OCI-LY1 (cell line): ENCODE measurements around the gene EVPLL.
"Not testable (repeated sequence)": the region's sequence is repeated elsewhere in the genome, so short reads cannot be mapped to it uniquely, and the experiment has no call there.

Source experiments
- H2AFZ ChIP-seq: fragments of 200-600 bp; sonication (generic), shearing (Covaris generic); 2 replicates; pipeline ENCODE4 v1.6.0; 2014; ENCODE audit warnings: antibody characterized with exemption, mild to moderate bottlenecking, low read length
- H3F3A ChIP-seq: fragments of 200-600 bp; sonication (generic), shearing (Covaris generic); 2 replicates; pipeline ENCODE4 v1.6.0; 2014; ENCODE audit warnings: mild to moderate bottlenecking, antibody characterized with exemption, low read length, moderate library complexity; ENCODE audit not compliant: insufficient read depth
- H3K27ac ChIP-seq: fragments of 200-600 bp; sonication (generic); 2 replicates; pipeline ENCODE4 v1.5.1; 2014; ENCODE audit warnings: low read length, mixed run types, mild to moderate bottlenecking, low read depth; ENCODE audit not compliant: poor library complexity, severe bottlenecking
- H3K27me3 ChIP-seq: fragments of 200-600 bp; sonication (generic); 2 replicates; pipeline ENCODE4 v1.6.0; 2014; ENCODE audit warnings: antibody characterized with exemption, mild to moderate bottlenecking, low read length, moderate library complexity; ENCODE audit not compliant: insufficient read depth
- H3K36me3 ChIP-seq: fragments of 200-600 bp; sonication (generic); 2 replicates; pipeline ENCODE4 v1.6.1; 2014; ENCODE audit warnings: mild to moderate bottlenecking, antibody characterized with exemption, low read length, moderate library complexity, mixed read lengths; ENCODE audit not compliant: insufficient read depth
- H3K4me1 ChIP-seq: fragments of 200-600 bp; sonication (generic); 2 replicates; pipeline ENCODE4 v1.5.1; 2014; ENCODE audit warnings: mild to moderate bottlenecking, low read length, moderate library complexity; ENCODE audit not compliant: insufficient read depth, severe bottlenecking
- H3K4me2 ChIP-seq: fragments of 200-600 bp; sonication (generic), shearing (Covaris generic); 2 replicates; pipeline ENCODE4 v1.6.1; 2014; ENCODE audit warnings: low read length
- H3K4me3 ChIP-seq: fragments of 200-600 bp; sonication (generic); 2 replicates; pipeline ENCODE4 v1.5.1; 2014; ENCODE audit warnings: low read length, low read depth, mild to moderate bottlenecking, mixed read lengths; ENCODE audit not compliant: poor library complexity, severe bottlenecking
- H3K79me2 ChIP-seq: fragments of 200-600 bp; shearing (Covaris generic); 2 replicates; pipeline ENCODE4 v1.6.1; 2016; ENCODE audit warnings: mixed run types, low read length, mixed read lengths; ENCODE audit not compliant: insufficient read depth
- H3K9ac ChIP-seq: fragments of 200-600 bp; sonication (generic), shearing (Covaris generic); 2 replicates; pipeline ENCODE4 v1.6.1; 2014; ENCODE audit warnings: mild to moderate bottlenecking, low read length, mixed read lengths
- H3K9me2 ChIP-seq: fragments of 200-600 bp; sonication (generic), shearing (Covaris generic); 2 replicates; pipeline ENCODE4 v1.6.1; 2014; ENCODE audit warnings: low read depth, mild to moderate bottlenecking, low read length, mixed read lengths
- H3K9me3 ChIP-seq: fragments of 200-600 bp; shearing (Covaris generic); 2 replicates; pipeline ENCODE4 v1.6.1; 2014; ENCODE audit warnings: low read length, mixed read lengths
- H4K20me1 ChIP-seq: fragments of 200-600 bp; sonication (generic), shearing (Covaris generic); 2 replicates; pipeline ENCODE4 v1.6.0; 2016; ENCODE audit warnings: mild to moderate bottlenecking, low read length; ENCODE audit not compliant: insufficient read depth

Gene EVPLL

GRCh38 chr17:18401872-18402590 lies 24.5 kb downstream of the EVPLL start:
- not testable (repeated sequence) for H3K9ac ChIP-seq, H3K27ac ChIP-seq, H3K79me2 ChIP-seq, H3K4me1 ChIP-seq, H3F3A ChIP-seq, H3K4me2 ChIP-seq, H3K36me3 ChIP-seq, H3K27me3 ChIP-seq, H2AFZ ChIP-seq, H3K9me2 ChIP-seq, H4K20me1 ChIP-seq, H3K9me3 ChIP-seq, H3K4me3 ChIP-seq

- H3K27ac ChIP-seq, H3K4me2 ChIP-seq, H3K79me2 ChIP-seq, H3K36me3 ChIP-seq, H3K9me2 ChIP-seq, H3K4me1 ChIP-seq, H3F3A ChIP-seq, H4K20me1 ChIP-seq, H3K9ac ChIP-seq, H3K4me3 ChIP-seq, H3K9me3 ChIP-seq, H3K27me3 ChIP-seq, H2AFZ ChIP-seq: not testable (repeated sequence)
These were observed 25.6 kb downstream of the EVPLL start for GRCh38 chr17:18403166-18403565.

GRCh38 chr17:18403604-18404003 lies 26.0 kb downstream of the EVPLL start:
- not testable (repeated sequence) for H2AFZ ChIP-seq, H3F3A ChIP-seq, H3K9ac ChIP-seq, H3K27ac ChIP-seq, H4K20me1 ChIP-seq, H3K9me3 ChIP-seq, H3K9me2 ChIP-seq, H3K36me3 ChIP-seq, H3K4me2 ChIP-seq, H3K4me1 ChIP-seq, H3K4me3 ChIP-seq, H3K27me3 ChIP-seq, H3K79me2 ChIP-seq

GRCh38 chr17:18408906-18409305 lies 31.3 kb downstream of the EVPLL start:
- H3K4me3 ChIP-seq, H3K9me2 ChIP-seq, H3K36me3 ChIP-seq, H3K9ac ChIP-seq, H3K9me3 ChIP-seq, H4K20me1 ChIP-seq, H3K27ac ChIP-seq, H3F3A ChIP-seq, H3K27me3 ChIP-seq, H2AFZ ChIP-seq, H3K79me2 ChIP-seq: not testable (repeated sequence)
- peaks cover 10% of the 10 kb centered on the region for H3K4me1 ChIP-seq
- peak overlapping the region; percentile 29; the same call in 1 of the 2 replicates for H3K4me2 ChIP-seq

- H3K27me3 ChIP-seq, H3K27ac ChIP-seq, H3K9me3 ChIP-seq, H4K20me1 ChIP-seq, H3K79me2 ChIP-seq, H3F3A ChIP-seq, H3K9ac ChIP-seq, H3K36me3 ChIP-seq, H3K9me2 ChIP-seq, H3K4me3 ChIP-seq, H2AFZ ChIP-seq: not testable (repeated sequence)
- peaks cover 10% of the 10 kb centered on the region for H3K4me1 ChIP-seq
- peak overlapping the region; percentile 29; the same call in 1 of the 2 replicates for H3K4me2 ChIP-seq
These were observed 31.7 kb downstream of the EVPLL start for GRCh38 chr17:18409321-18409720.

GRCh38 chr17:18410736-18411135 lies 33.2 kb downstream of the EVPLL start:
- H3F3A ChIP-seq, H2AFZ ChIP-seq, H3K36me3 ChIP-seq, H3K9me3 ChIP-seq, H4K20me1 ChIP-seq, H3K9ac ChIP-seq, H3K79me2 ChIP-seq, H3K9me2 ChIP-seq, H3K27ac ChIP-seq, H3K27me3 ChIP-seq: not testable (repeated sequence)
- Histone ChIP-seq H3K4me1 (peaks cover 10% of the 10 kb centered on the region), H3K4me3 (peak overlapping the region; percentile 38), H3K4me2 (peak overlapping the region; percentile 39; the same call in 1 of the 2 replicates)

- not testable (repeated sequence) for H3K36me3 ChIP-seq, H3K9me3 ChIP-seq, H3K79me2 ChIP-seq, H3K9me2 ChIP-seq, H4K20me1 ChIP-seq, H3F3A ChIP-seq, H2AFZ ChIP-seq, H3K27ac ChIP-seq, H3K27me3 ChIP-seq
- Histone ChIP-seq H3K4me1 (peaks cover 10% of the 10 kb centered on the region), H3K9ac (peak overlapping the region; percentile 58; the same call in 1 of the 2 replicates), H3K4me3 (peak overlapping the region; percentile 58), H3K4me2 (peak overlapping the region; percentile 42; the same call in 1 of the 2 replicates)
These were observed 33.8 kb downstream of the EVPLL start for GRCh38 chr17:18411377-18411864.
